Cardiac muscle cell (in vitro differentiated cells and primary cell): ENCODE results near the gene CABP2. TPM values are rescaled to one million over a fixed set of nuclear protein-coding genes. Genes with fewer than 3 reads are reported as not detected.

Experiments used
- DNase-seq, 2 donors: peaks; one replicate each; pipeline versions ENCODE4 v3.0.0 to v3.0.0-alpha.2; 2010 to 2017; ENCODE audit warnings: low read depth in 1 of 2, low spot score in 1 of 2
- H3K27ac ChIP-seq: fragments of 200-600 bp; sonication (generic); 2 replicates; pipeline ENCODE4 v1.5.1; 2016
- H3K27me3 ChIP-seq: fragments of 200-600 bp; sonication (generic); 2 replicates; pipeline ENCODE4 v1.6.0; 2016; ENCODE audit warnings: control low read depth
- H3K36me3 ChIP-seq: fragments of 200-600 bp; sonication (generic); 2 replicates; pipeline ENCODE4 v1.5.1; 2016; ENCODE audit warnings: control low read depth
- H3K4me1 ChIP-seq: fragments of 200-600 bp; sonication (generic); 2 replicates; pipeline ENCODE4 v1.8.1; 2017; ENCODE audit warnings: low read depth, mild to moderate bottlenecking, mixed run types
- H3K4me3 ChIP-seq: fragments of 200-600 bp; sonication (generic); 2 replicates; pipeline ENCODE4 v1.5.1; 2016; ENCODE audit warnings: mild to moderate bottlenecking
- H3K9me3 ChIP-seq: fragments of 200-600 bp; sonication (generic); 2 replicates; pipeline ENCODE4 v1.5.1; 2017; ENCODE audit warnings: low read depth, mild to moderate bottlenecking, control low read depth
- CTCF ChIP-seq: IDR thresholded peaks from 2 replicates; pipeline ENCODE4 v1.5.1; 2012; ENCODE audit warnings: low read depth, mild to moderate bottlenecking, low read length
- polyA plus RNA-seq: library from polyadenylated mRNA; unstranded; fragments of >200 nt; fragmentation: Nextera tagmentation; extraction: Ambion mirVana; gene quantifications from 2 replicates; pipeline ENCODE4 v1.2.1, GENCODE V29; 2016
- total RNA-seq: library from RNA; depleted of rRNA; stranded (reverse); fragments of >200 nt; gene quantifications from 2 replicates; pipeline ENCODE4 v1.2.3, GENCODE V29; 2016

Gene CABP2
- total and polyA plus RNA-seq, 2 experiments from 2014 or later: not detected

- no peaks in the 10 kb centered on the region for H3K27me3 ChIP-seq
- no peaks in the 10 kb centered on the region for H3K36me3 ChIP-seq
- no peak for DNase-seq
- no peaks in the 10 kb centered on the region for H3K9me3 ChIP-seq
- H3K27ac ChIP-seq: no peak overlapping the region
- TF ChIP-seq CTCF: no peak
- peaks cover 7% of the 10 kb centered on the region for H3K4me1 ChIP-seq
- no peak overlapping the region for H3K4me3 ChIP-seq
Measured at GRCh38 chr11:67542169-67542568, 18.9 kb upstream of the CABP2 start.

DNA sequence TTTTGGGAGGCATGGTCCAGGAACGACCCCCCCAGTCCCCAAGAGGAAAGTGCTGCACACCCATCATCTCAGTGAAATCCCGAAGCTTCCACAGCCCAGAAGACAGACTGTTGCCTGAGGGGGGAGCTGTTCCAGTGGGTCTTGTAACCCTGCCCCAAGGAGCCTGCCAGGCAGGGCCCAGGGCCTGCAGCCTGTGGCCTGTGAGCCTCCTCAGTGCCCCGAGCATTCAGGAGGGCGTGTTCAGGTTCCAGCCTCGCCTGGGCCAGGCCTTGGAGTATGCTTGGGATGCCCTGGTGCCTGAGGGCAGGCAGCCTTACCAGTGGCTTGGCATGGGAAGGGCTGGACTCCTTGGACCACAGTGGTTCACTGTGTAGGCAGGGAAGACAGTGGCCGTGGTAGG is 18.0 kb upstream of the CABP2 start:
- DNase-seq: no peak
- Histone ChIP-seq H3K27me3 (no peaks in the 10 kb centered on the region), H3K9me3 (no peaks in the 10 kb centered on the region), H3K4me3 (no peak overlapping the region), H3K4me1 (peaks cover 7% of the 10 kb centered on the region), H3K27ac (no peak overlapping the region), H3K36me3 (no peaks in the 10 kb centered on the region)
- no peak for TF ChIP-seq CTCF

GRCh38 chr11:67539550-67539949 is 16.3 kb upstream of the CABP2 start:
- Histone ChIP-seq H3K4me3 (no peak overlapping the region), H3K9me3 (no peaks in the 10 kb centered on the region), H3K27ac (no peak overlapping the region), H3K36me3 (no peaks in the 10 kb centered on the region), H3K4me1 (no peaks in the 10 kb centered on the region), H3K27me3 (no peaks in the 10 kb centered on the region)
- DNase-seq: no peak
- no peak for TF ChIP-seq CTCF

GRCh38 chr11:67538823-67539505 is 15.7 kb upstream of the CABP2 start:
- Histone ChIP-seq H3K27me3 (no peaks in the 10 kb centered on the region), H3K4me1 (no peaks in the 10 kb centered on the region), H3K36me3 (no peaks in the 10 kb centered on the region), H3K9me3 (peaks cover under 1% of the 10 kb centered on the region), H3K27ac (no peak overlapping the region), H3K4me3 (no peak overlapping the region)
- DNase-seq: no peak
- TF ChIP-seq CTCF: no peak

- no peak overlapping the region for H3K4me3 ChIP-seq
- TF ChIP-seq CTCF: no peak
- H3K36me3 ChIP-seq: no peaks in the 10 kb centered on the region
- H3K27ac ChIP-seq: no peak overlapping the region
- H3K9me3 ChIP-seq: peaks cover 2% of the 10 kb centered on the region
- H3K27me3 ChIP-seq: no peaks in the 10 kb centered on the region
- no peaks in the 10 kb centered on the region for H3K4me1 ChIP-seq
- peak in 1 of 2 donors; percentile 30 for DNase-seq
Measured at GRCh38 chr11:67538306-67538705, 15.1 kb upstream of the CABP2 start.
